A673 (cell line): ENCODE results near the gene FLT4. TPM values are rescaled to one million over a fixed set of nuclear protein-coding genes. Genes with fewer than 3 reads are reported as not detected.

Experiments
- BruUV-seq: library from RNA; stranded (reverse); fragments of 400-500 nt; replicated peaks from 2 replicates; lab custom pipeline; 2021; lab: Mats Ljungman, UMichigan
- CTCF ChIA-PET: fragments of 300-600 bp; sonication (Branson Sonifier 250); formaldehyde crosslinking; loops from one replicate; lab custom pipeline; 2022; ENCODE audit warnings: antibody characterized with exemption; lab: Charles Lee
- POLR2A ChIA-PET: fragments of 300-600 bp; sonication (Branson Sonifier 250); formaldehyde crosslinking; loops from one replicate; lab custom pipeline; 2022; ENCODE audit warnings: antibody characterized with exemption; ENCODE audit not compliant: low non-redundant PET; lab: Charles Lee
- DNase-seq: peaks from one replicate; pipeline ENCODE4 v3.0.0-alpha.2; 2015; ENCODE audit warnings: low spot score
- H3K27ac ChIP-seq: fragments of 200-600 bp; sonication (generic); 2 replicates; pipeline ENCODE4 v1.5.1; 2016; ENCODE audit warnings: mixed run types, low read depth, mild to moderate bottlenecking, mixed read lengths, antibody characterized with exemption, low read length; ENCODE audit not compliant: poor library complexity, severe bottlenecking
- H3K27me3 ChIP-seq: fragments of 200-600 bp; sonication (generic); replicated peaks from 2 replicates; pipeline ENCODE4 v1.6.1; 2017; ENCODE audit warnings: mixed run types, low read depth, mild to moderate bottlenecking, mixed read lengths, antibody characterized with exemption, low read length; ENCODE audit not compliant: insufficient read depth, poor library complexity
- H3K36me3 ChIP-seq: fragments of 200-600 bp; sonication (generic); 2 replicates; pipeline ENCODE4 v1.6.1; 2016; ENCODE audit warnings: mixed run types, mild to moderate bottlenecking, mixed read lengths, antibody characterized with exemption, low read length; ENCODE audit not compliant: insufficient read depth, poor library complexity, severe bottlenecking
- H3K4me1 ChIP-seq: fragments of 200-600 bp; sonication (generic); 2 replicates; pipeline ENCODE4 v1.6.1; 2017; ENCODE audit warnings: mixed run types, mild to moderate bottlenecking, mixed read lengths, antibody characterized with exemption, low read length; ENCODE audit not compliant: insufficient read depth, poor library complexity, severe bottlenecking
- H3K4me3 ChIP-seq: fragments of 200-600 bp; sonication (generic); 2 replicates; pipeline ENCODE4 v1.5.1; 2016; ENCODE audit warnings: low read depth, mixed run types, mild to moderate bottlenecking, mixed read lengths, low read length; ENCODE audit not compliant: poor library complexity, severe bottlenecking
- H3K9me3 ChIP-seq: fragments of 200-600 bp; sonication (generic); 2 replicates; pipeline ENCODE4 v1.6.1; 2016; ENCODE audit warnings: mixed run types, low read depth, mild to moderate bottlenecking, mixed read lengths, antibody characterized with exemption, low read length; ENCODE audit not compliant: poor library complexity, severe bottlenecking
- EZH2 ChIP-seq: fragments of 200-600 bp; sonication (generic); IDR thresholded peaks from 2 replicates; pipeline ENCODE4 v1.6.1; 2017; ENCODE audit warnings: borderline replicate concordance, low read depth, mild to moderate bottlenecking, mixed read lengths, antibody characterized with exemption, low read length; ENCODE audit not compliant: poor library complexity, severe bottlenecking
- intact Hi-C: fragments of 100-400 bp; cut with micrococcal nuclease; formaldehyde crosslinking; loops from one replicate; pipeline ENCODE4 v1.10.0; 2022; ENCODE audit not compliant: unreplicated experiment
- total RNA-seq: library from RNA; stranded (reverse); gene quantifications from 2 replicates; pipeline ENCODE4 v1.2.3, GENCODE V29; 2021
- TF ChIP-seq, protein P1 (sequence below): fragments of 300-800, 200-600 bp; sonication (generic); conservative IDR thresholded peaks from 2 replicates; pipeline ENCODE4 v1.5.1; 2017; ENCODE audit warnings: low read depth, mild to moderate bottlenecking, antibody characterized with exemption, low read length, moderate library complexity, mixed read lengths

FLT4 gene
- total RNA-seq, 1 experiment from 2014 or later, result 8.6 TPM

DNA sequence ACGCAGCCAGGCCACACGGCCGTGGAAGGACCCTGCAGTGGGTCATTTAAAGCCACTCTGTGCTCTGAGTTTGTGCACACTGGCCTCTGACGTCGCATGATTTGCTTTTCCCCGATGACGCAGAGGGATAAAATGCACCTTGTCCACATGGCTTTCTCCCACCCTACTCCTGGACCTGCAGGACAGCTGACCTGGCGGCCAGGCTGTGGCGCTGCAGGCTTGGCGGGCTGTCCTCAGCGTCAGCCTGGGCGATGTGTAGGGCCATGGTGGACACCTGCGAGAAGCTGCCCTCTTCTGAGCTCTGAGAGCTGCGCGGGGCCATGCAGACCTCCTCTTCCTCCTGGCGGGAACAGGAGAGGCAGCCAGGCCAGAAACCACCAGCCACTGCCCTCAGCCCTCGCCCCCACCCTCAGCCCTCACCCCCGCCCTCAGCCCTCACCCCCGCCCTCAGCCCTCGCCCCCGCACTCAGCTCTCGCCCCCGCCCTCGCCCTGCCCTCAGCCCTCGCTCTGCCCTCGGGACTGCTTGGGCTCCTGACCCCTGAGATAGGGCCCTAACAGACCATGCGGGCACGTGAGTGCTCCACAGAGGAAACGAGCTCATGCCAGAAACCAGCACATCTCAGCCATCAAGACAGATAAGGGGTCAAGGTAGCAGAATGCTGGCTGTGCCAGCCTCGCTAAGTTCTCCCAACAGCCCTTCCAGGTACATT lies 38.1 kb downstream of the FLT4 start:
- no peaks in the 10 kb centered on the region for H3K9me3 ChIP-seq
- POLR2A ChIA-PET, result no interaction called here
- H3K36me3 ChIP-seq, result no peaks in the 10 kb centered on the region
- BruUV-seq, result no TSS peak
- no peak overlapping the region for H3K4me3 ChIP-seq
- CTCF ChIA-PET, result no interaction called here
- no peak overlapping the region for H3K27ac ChIP-seq
- intact Hi-C loops, result no loop called here
- no peaks in the 10 kb centered on the region for H3K4me1 ChIP-seq
- no peak for DNase-seq
- H3K27me3 ChIP-seq, result no peaks in the 10 kb centered on the region
- TF ChIP-seq EZH2, result no peak
- TF ChIP-seq, protein P1, sequence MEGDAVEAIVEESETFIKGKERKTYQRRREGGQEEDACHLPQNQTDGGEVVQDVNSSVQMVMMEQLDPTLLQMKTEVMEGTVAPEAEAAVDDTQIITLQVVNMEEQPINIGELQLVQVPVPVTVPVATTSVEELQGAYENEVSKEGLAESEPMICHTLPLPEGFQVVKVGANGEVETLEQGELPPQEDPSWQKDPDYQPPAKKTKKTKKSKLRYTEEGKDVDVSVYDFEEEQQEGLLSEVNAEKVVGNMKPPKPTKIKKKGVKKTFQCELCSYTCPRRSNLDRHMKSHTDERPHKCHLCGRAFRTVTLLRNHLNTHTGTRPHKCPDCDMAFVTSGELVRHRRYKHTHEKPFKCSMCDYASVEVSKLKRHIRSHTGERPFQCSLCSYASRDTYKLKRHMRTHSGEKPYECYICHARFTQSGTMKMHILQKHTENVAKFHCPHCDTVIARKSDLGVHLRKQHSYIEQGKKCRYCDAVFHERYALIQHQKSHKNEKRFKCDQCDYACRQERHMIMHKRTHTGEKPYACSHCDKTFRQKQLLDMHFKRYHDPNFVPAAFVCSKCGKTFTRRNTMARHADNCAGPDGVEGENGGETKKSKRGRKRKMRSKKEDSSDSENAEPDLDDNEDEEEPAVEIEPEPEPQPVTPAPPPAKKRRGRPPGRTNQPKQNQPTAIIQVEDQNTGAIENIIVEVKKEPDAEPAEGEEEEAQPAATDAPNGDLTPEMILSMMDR, result no peak

DNA sequence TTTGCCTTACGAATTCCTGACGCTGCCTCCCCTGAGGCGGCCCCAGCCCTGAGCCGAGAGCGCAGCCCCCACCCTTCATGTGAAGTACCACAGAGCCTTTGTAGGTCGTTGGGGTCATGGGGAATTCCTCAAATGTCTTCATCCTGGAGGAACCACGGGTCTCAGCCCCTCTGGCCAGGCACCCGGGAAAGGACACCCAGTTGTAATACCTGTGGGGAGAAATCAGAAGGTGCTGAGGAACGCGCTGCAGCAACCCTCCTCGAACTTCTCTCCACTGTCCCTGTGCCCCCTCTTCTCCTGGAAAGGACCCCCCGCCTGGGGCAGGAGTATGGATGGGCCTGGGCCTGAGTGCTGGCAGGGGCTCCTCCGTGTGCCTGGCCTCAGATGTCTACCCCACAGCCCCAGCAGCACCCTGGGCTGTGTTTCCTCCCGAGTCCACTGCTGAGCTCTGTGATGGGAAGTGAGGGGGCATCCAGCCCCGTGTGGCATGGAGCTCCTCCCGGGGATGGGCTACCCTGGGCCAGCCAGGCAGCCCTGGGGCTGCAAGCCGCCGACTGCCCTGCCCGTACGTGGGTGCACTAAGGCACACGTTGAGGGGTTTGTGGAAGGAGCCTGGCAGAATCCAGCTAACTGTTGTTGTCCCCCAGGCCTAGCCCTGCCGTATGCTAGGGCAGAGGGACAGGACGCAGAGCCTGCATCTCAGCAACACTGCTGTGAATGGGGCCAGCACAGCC lies 39.4 kb downstream of the FLT4 start:
- intact Hi-C loops, result no loop called here
- POLR2A ChIA-PET, result no interaction called here

DNA sequence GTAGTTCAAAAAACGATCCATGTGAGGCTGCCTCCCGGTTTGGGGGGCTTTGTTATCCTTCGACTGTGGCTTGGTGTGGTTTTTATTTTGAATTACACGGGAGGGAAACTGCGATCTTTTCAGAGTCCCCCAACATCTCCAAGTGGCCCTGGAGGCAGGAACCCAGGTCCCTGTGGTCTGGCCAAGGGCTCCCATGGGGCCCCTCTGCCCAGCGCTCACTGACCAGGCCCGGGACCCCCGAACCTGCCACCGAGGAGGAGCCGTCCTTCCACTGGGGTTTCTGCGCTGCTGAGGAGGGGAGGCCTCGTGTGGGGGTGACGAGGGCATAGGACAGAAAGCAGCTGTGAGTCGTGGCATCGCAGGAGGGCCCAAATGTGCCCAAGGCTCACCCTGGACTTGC lies 40.0 kb downstream of the FLT4 start:
- Histone ChIP-seq H3K4me3 (no peak overlapping the region), H3K27me3 (no peaks in the 10 kb centered on the region), H3K27ac (no peak overlapping the region), H3K36me3 (no peaks in the 10 kb centered on the region), H3K9me3 (no peaks in the 10 kb centered on the region), H3K4me1 (no peaks in the 10 kb centered on the region)
- no peak for DNase-seq
- ChIA-PET CTCF (no interaction called here), POLR2A (no interaction called here)
- intact Hi-C loops, result no loop called here
- no TSS peak for BruUV-seq
- TF ChIP-seq, protein P1, result no peak
- TF ChIP-seq EZH2, result no peak

More for the DNA sequence above, 39.4 kb downstream of the FLT4 start:
- H3K27ac ChIP-seq, result no peak overlapping the region
- H3K36me3 ChIP-seq, result no peaks in the 10 kb centered on the region
- H3K9me3 ChIP-seq, result no peaks in the 10 kb centered on the region
- no TSS peak for BruUV-seq
- no peaks in the 10 kb centered on the region for H3K27me3 ChIP-seq
- H3K4me1 ChIP-seq, result no peaks in the 10 kb centered on the region
- no peak for DNase-seq
- TF ChIP-seq, protein P1, result no peak
- TF ChIP-seq EZH2, result no peak
- H3K4me3 ChIP-seq, result no peak overlapping the region
- CTCF ChIA-PET, result no interaction called here
